Peyer's patch (tissue), 4 donors: ENCODE results near the gene GYS1.

Experiments
- CTCF ChIP-seq, 6 experiments: fragments of 450-650 bp in 4 of 6; fragments of 200-600 bp in 2 of 6; sonication (generic) in 1 of 6; IDR thresholded peaks; one replicate each; pipeline ENCODE4 v1.5.1; 2017 to 2019; ENCODE audit warnings: antibody characterized with exemption in 6 of 6, mild to moderate bottlenecking in 3 of 6, moderate library complexity in 1 of 6
- POLR2A ChIP-seq, 2 donors: fragments of 450-650 bp; IDR thresholded peaks; one replicate each; pipeline ENCODE4 v1.5.1; 2017; ENCODE audit warnings: antibody characterized with exemption in 2 of 2, mild to moderate bottlenecking in 2 of 2, moderate library complexity in 2 of 2

GRCh38 chr19:48954595-48955307 lies 38.4 kb downstream of the GYS1 start, which contains the start of gene BAX:
- TF ChIP-seq CTCF (IDR thresholded peaks at IDR 0.05): peak in 2 of 6 experiments; percentile 1 to 37
- TF ChIP-seq POLR2A (IDR thresholded peaks at IDR 0.05): peak; percentile 78 to 86
